Activated B cell treated with CpG ODN at 0.5 μM for 24 hours (primary cell): ENCODE results near the gene ABCC9. TPM values are rescaled to one million over a fixed set of nuclear protein-coding genes. Genes with fewer than 3 reads are reported as not detected.

Source experiments
- ATAC-seq: fragments of 200-7000 bp; cut with Tn5 transposase; one replicate; pipeline ENCODE4 v1.10.0; 2021; ENCODE audit warnings: low read depth, mild to moderate bottlenecking, moderate library complexity
- CTCF ChIA-PET: fragments of 350-600 bp; sonication (Branson Sonifier 250); formaldehyde crosslinking; loops from one replicate; lab custom pipeline; 2021; ENCODE audit warnings: antibody characterized with exemption; lab: Charles Lee
- POLR2A ChIA-PET: fragments of 350-600 bp; sonication (Branson Sonifier 250); formaldehyde crosslinking; loops from one replicate; lab custom pipeline; 2021; ENCODE audit warnings: antibody characterized with exemption; lab: Charles Lee
- DNase-seq: peaks from one replicate; pipeline ENCODE4 v3.0.0; 2022
- H3K27ac Mint-ChIP-seq: one replicate; pipeline ENCODE4 v1.8.0; 2020; ENCODE audit warnings: mixed read lengths
- H3K27me3 Mint-ChIP-seq: one replicate; pipeline ENCODE4 v1.8.0; 2021; ENCODE audit warnings: mixed read lengths
- H3K36me3 Mint-ChIP-seq: one replicate; pipeline ENCODE4 v1.8.0; 2021; ENCODE audit warnings: low read depth, mixed read lengths
- H3K4me1 Mint-ChIP-seq: one replicate; pipeline ENCODE4 v1.8.0; 2021; ENCODE audit warnings: mixed read lengths
- H3K4me3 Mint-ChIP-seq: one replicate; pipeline ENCODE4 v1.8.0; 2020; ENCODE audit warnings: mild to moderate bottlenecking, mixed read lengths
- H3K9me3 Mint-ChIP-seq: one replicate; pipeline ENCODE4 v1.8.0; 2020; ENCODE audit warnings: mixed read lengths
- intact Hi-C: fragments of 100-400 bp; cut with micrococcal nuclease; formaldehyde crosslinking; loops from one replicate; pipeline ENCODE4 v1.15.1; 2024
- total RNA-seq: library from RNA; stranded (reverse); gene quantifications from 2 replicates; pipeline ENCODE4 v1.2.3, GENCODE V29; 2022
- TF ChIP-seq, protein P1 (sequence below): fragments of 200-600 bp; IDR thresholded peaks from one replicate; pipeline ENCODE4 v1.8.0; 2022; ENCODE audit warnings: antibody characterized with exemption, mild to moderate bottlenecking

ABCC9 gene
- total RNA-seq, 1 donor from 2014 or later: not detected

GRCh38 chr12:21884936-21885335 is 56.3 kb downstream of the ABCC9 start:
- intact Hi-C loops: no loop called here
- DNase-seq (no peak), ATAC-seq (no peak)
- H3K4me1 Mint-ChIP-seq: no peaks in the 10 kb centered on the region
- ChIA-PET CTCF (no interaction called here), POLR2A (no interaction called here)
- TF ChIP-seq, protein P1, sequence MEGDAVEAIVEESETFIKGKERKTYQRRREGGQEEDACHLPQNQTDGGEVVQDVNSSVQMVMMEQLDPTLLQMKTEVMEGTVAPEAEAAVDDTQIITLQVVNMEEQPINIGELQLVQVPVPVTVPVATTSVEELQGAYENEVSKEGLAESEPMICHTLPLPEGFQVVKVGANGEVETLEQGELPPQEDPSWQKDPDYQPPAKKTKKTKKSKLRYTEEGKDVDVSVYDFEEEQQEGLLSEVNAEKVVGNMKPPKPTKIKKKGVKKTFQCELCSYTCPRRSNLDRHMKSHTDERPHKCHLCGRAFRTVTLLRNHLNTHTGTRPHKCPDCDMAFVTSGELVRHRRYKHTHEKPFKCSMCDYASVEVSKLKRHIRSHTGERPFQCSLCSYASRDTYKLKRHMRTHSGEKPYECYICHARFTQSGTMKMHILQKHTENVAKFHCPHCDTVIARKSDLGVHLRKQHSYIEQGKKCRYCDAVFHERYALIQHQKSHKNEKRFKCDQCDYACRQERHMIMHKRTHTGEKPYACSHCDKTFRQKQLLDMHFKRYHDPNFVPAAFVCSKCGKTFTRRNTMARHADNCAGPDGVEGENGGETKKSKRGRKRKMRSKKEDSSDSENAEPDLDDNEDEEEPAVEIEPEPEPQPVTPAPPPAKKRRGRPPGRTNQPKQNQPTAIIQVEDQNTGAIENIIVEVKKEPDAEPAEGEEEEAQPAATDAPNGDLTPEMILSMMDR: no peak
- H3K27me3 Mint-ChIP-seq: no peaks in the 10 kb centered on the region
- H3K36me3 Mint-ChIP-seq: no peaks in the 10 kb centered on the region
- peaks cover 2% of the 10 kb centered on the region for H3K9me3 Mint-ChIP-seq
- H3K4me3 Mint-ChIP-seq: no peak overlapping the region
- H3K27ac Mint-ChIP-seq: no peak overlapping the region

GRCh38 chr12:21882635-21883034 is 58.6 kb downstream of the ABCC9 start:
- no peaks in the 10 kb centered on the region for H3K27me3 Mint-ChIP-seq
- TF ChIP-seq, protein P1: no peak
- peaks cover 2% of the 10 kb centered on the region for H3K9me3 Mint-ChIP-seq
- CTCF ChIA-PET: no interaction called here
- no peaks in the 10 kb centered on the region for H3K4me1 Mint-ChIP-seq
- no peak overlapping the region for H3K27ac Mint-ChIP-seq
- POLR2A ChIA-PET: no interaction called here
- intact Hi-C loops: no loop called here
- no peak overlapping the region for H3K4me3 Mint-ChIP-seq
- H3K36me3 Mint-ChIP-seq: no peaks in the 10 kb centered on the region
- ATAC-seq (no peak), DNase-seq (no peak)

DNA sequence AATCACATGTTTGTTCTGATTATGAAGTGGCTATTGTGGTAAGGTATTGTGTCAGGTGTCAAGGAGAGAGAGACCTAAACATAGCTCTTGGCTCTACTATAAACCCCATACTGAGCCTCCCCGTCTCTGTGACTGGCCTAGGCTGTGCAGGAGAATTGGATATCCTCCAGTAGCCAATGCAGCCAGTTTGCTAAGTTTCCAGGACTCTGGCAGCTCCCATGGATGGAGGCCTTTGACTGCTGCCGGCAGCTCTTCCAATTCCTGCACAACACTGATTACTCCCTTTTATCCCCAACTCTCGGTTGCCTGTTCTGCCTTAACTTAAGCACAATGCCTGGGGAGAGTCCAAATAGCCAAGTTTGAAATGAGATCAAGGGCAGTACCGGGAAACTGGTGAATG is 59.3 kb downstream of the ABCC9 start:
- Mint-ChIP-seq H3K27me3 (no peaks in the 10 kb centered on the region), H3K9me3 (peaks cover 2% of the 10 kb centered on the region), H3K4me3 (no peak overlapping the region), H3K36me3 (no peaks in the 10 kb centered on the region), H3K27ac (no peak overlapping the region), H3K4me1 (no peaks in the 10 kb centered on the region)
- ChIA-PET CTCF (no interaction called here), POLR2A (no interaction called here)
- TF ChIP-seq, protein P1: no peak
- intact Hi-C loops: no loop called here
- DNase-seq (no peak), ATAC-seq (no peak)

- no peaks in the 10 kb centered on the region for H3K4me1 Mint-ChIP-seq
- H3K27ac Mint-ChIP-seq: no peak overlapping the region
- H3K9me3 Mint-ChIP-seq: peaks cover 2% of the 10 kb centered on the region
- no peaks in the 10 kb centered on the region for H3K36me3 Mint-ChIP-seq
- DNase-seq: no peak
- H3K4me3 Mint-ChIP-seq: no peak overlapping the region
- TF ChIP-seq, protein P1: no peak
- no peaks in the 10 kb centered on the region for H3K27me3 Mint-ChIP-seq
- ChIA-PET POLR2A (no interaction called here), CTCF (no interaction called here)
- intact Hi-C loops: no loop called here
- ATAC-seq: no peak
Observed at GRCh38 chr12:21879312-21879711, 61.9 kb downstream of the ABCC9 start.

- Mint-ChIP-seq H3K9me3 (peaks cover 5% of the 10 kb centered on the region), H3K4me3 (no peak overlapping the region), H3K36me3 (no peaks in the 10 kb centered on the region), H3K27ac (no peak overlapping the region), H3K4me1 (no peaks in the 10 kb centered on the region), H3K27me3 (no peaks in the 10 kb centered on the region)
- intact Hi-C loops: no loop called here
- CTCF ChIA-PET: no interaction called here
- ATAC-seq (no peak), DNase-seq (no peak)
- TF ChIP-seq, protein P1: no peak
- POLR2A ChIA-PET: no interaction called here
Observed at GRCh38 chr12:21877293-21877982, 63.8 kb downstream of the ABCC9 start.
